ENCODE data around the gene CACNA2D3.

Gene CACNA2D3

DNA sequence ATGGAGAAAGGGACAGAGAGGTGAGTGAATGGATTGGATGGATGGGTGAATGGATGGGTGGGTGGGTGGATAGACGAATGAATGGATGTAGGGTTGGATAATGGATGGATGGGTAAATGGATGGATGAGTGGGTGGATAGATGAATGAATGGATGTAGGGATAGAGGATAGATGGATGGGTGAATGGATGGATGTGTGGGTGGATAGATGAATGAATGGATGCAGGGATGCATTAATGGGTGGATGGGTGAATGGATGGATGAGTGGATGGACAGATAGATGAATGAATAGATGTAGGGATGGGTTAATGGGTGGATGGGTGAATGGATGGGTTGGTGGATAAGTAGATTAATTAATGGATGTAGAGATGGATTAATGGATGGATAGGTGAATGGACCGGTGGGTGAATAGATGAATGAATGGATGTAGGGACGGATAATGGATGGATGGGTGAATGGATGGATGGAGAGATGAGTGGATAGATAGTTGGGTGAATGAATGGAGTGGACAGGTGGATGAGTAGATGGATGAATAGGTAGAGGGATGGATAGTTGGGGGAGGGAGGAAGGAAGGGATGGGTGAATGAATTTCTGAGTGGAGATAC lies 28.6 kb downstream of the CACNA2D3 start:
- no peak overlapping the region for H3K4me3 ChIP-seq (ENCODE audit: control insufficient read depth, low read depth, low read length)
- no peak for DNase-seq (ENCODE audit: low read depth)
- TF ChIP-seq, protein P1, sequence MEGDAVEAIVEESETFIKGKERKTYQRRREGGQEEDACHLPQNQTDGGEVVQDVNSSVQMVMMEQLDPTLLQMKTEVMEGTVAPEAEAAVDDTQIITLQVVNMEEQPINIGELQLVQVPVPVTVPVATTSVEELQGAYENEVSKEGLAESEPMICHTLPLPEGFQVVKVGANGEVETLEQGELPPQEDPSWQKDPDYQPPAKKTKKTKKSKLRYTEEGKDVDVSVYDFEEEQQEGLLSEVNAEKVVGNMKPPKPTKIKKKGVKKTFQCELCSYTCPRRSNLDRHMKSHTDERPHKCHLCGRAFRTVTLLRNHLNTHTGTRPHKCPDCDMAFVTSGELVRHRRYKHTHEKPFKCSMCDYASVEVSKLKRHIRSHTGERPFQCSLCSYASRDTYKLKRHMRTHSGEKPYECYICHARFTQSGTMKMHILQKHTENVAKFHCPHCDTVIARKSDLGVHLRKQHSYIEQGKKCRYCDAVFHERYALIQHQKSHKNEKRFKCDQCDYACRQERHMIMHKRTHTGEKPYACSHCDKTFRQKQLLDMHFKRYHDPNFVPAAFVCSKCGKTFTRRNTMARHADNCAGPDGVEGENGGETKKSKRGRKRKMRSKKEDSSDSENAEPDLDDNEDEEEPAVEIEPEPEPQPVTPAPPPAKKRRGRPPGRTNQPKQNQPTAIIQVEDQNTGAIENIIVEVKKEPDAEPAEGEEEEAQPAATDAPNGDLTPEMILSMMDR (IDR thresholded peaks at IDR 0.05; ENCODE audit: control insufficient read depth, insufficient read depth, low read depth, low read length, missing control alignments), result no peak

GRCh38 chr3:54153477-54153876 lies 31.1 kb downstream of the CACNA2D3 start:
- TF ChIP-seq, protein P1 (IDR thresholded peaks at IDR 0.05; ENCODE audit: control insufficient read depth, insufficient read depth, low read depth, low read length, missing control alignments), result no peak
- no peak for DNase-seq (ENCODE audit: low read depth)
- H3K4me3 ChIP-seq (ENCODE audit: control insufficient read depth, low read depth, low read length), result no peak overlapping the region

GRCh38 chr3:54157860-54158259 lies 35.5 kb downstream of the CACNA2D3 start:
- H3K4me3 ChIP-seq (ENCODE audit: control insufficient read depth, low read depth, low read length), result no peak overlapping the region
- TF ChIP-seq, protein P1 (IDR thresholded peaks at IDR 0.05; ENCODE audit: control insufficient read depth, insufficient read depth, low read depth, low read length, missing control alignments), result no peak
- DNase-seq (ENCODE audit: low read depth), result no peak

DNA sequence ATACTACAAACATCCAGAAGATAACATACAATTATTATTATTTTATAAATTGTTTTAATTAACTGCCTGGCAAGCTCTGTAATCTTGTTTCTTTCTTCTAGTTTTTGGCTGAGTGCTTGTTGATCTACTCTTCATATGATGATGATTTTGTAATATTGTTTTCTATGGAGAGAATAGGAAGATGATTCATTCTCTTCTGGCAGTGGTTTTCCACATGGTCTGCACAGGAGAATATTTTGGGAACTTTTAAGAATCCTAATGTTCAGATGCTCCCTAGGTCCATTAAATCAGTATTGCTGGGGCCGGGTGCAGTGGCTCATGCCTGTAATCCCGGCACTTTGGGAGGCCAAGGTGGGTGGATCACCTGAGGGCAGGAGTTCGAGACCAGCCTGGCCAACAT lies 37.6 kb downstream of the CACNA2D3 start:
- DNase-seq (ENCODE audit: low read depth), result no peak
- no peak overlapping the region for H3K4me3 ChIP-seq (ENCODE audit: control insufficient read depth, low read depth, low read length)
- TF ChIP-seq, protein P1 (IDR thresholded peaks at IDR 0.05; ENCODE audit: control insufficient read depth, insufficient read depth, low read depth, low read length, missing control alignments), result no peak

DNA sequence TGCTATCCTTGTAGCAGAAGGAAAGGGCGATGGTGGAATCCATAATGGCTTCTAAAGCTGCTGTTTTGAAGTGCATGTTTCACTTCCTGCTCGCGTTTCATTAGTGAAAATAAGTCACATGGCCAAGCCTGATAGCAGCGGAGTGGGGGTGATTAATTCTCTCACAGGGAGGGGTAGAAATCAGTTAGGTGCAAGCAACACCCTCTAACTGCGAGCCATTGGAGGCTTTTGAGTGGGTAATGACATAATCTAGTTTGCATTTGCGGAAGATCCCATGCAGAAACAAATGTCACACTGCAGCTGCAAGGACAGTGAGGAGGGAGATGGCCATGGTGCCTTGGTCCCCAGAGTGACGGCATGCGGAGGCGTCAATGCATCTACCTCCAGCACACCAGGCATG lies 41.1 kb downstream of the CACNA2D3 start:
- H3K4me3 ChIP-seq (ENCODE audit: control insufficient read depth, low read depth, low read length), result no peak overlapping the region
- DNase-seq (ENCODE audit: low read depth), result no peak
- TF ChIP-seq, protein P1 (IDR thresholded peaks at IDR 0.05; ENCODE audit: control insufficient read depth, insufficient read depth, low read depth, low read length, missing control alignments), result no peak

DNA sequence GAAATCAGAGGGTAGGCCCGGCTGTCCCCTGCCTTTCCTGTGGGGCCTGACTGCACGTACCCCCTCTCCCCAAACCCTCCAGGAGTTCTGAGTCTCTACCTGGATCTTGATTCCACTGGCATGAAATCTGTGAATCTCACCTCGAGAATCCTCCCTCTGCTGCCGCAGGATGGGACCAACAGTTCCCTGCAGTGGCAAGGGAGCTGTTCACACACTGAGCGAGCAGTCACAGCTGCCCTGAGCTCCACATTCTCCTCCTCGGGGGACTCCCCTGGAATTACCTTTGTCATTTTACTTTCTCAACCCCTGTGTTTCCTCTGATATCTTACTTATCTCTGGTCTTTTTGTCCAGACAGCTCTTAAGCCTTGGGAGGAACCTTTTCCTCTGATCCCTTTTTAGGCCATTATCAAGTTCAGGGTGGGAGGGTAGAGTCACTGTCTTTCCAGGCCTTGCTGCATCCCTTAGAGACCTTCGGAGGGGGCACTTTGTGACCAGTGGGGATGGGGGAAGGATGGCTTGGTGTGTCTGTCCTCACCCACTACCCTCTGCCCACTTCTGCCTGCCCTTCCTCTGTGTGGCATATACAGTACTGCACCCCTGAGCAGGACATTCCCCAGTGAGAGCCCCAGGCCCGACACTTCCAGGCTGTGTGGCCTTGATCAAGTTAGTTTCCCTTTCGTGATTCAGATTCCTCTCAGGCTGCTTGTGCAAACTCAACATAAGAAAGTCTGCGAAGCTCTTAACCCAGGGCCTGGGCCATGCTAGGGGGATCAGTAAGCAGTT lies 42.0 kb downstream of the CACNA2D3 start:
- no peak for DNase-seq (ENCODE audit: low read depth)
- TF ChIP-seq, protein P1 (IDR thresholded peaks at IDR 0.05; ENCODE audit: control insufficient read depth, insufficient read depth, low read depth, low read length, missing control alignments), result no peak
- H3K4me3 ChIP-seq (ENCODE audit: control insufficient read depth, low read depth, low read length), result no peak overlapping the region

Measured in AG09309 (cell line).